Measurements from ENCODE around the gene PIP5K1B. TPM values are rescaled to one million over a fixed set of nuclear protein-coding genes. Genes with fewer than 3 reads are reported as not detected.
A peak's percentile ranks its signal among the peaks of the same experiment; 100 is the strongest.

The PIP5K1B gene
- total and polyA plus RNA-seq, 2 of the 13 experiments (the other 11 are each of a cell fraction or from before 2014, with no cell fraction given) = 15.8 to 17.5 TPM

GRCh38 chr9:69044240-69045219 lies 339.5 kb downstream of the PIP5K1B start (continued):
- TF ChIP-seq ZNF337 (CRISPR knock-in tag; IDR thresholded peaks at IDR 0.05; ENCODE audit: borderline replicate concordance, low read depth) = no peak
- no peak for TF ChIP-seq ZFP41 (CRISPR knock-in tag; IDR thresholded peaks at IDR 0.05; ENCODE audit: borderline replicate concordance)
- TF ChIP-seq STAT6 (CRISPR knock-in tag; IDR thresholded peaks at IDR 0.05; ENCODE audit: borderline replicate concordance) = no peak
- no peak for TF ChIP-seq DMAP1 (CRISPR knock-in tag; IDR thresholded peaks at IDR 0.05)
- TF ChIP-seq KDM2A (CRISPR knock-in tag; IDR thresholded peaks at IDR 0.05; ENCODE audit: borderline replicate concordance, low read depth) = no peak
- no peak for TF ChIP-seq ELF1 (CRISPR knock-in tag; IDR thresholded peaks at IDR 0.05)

- Histone ChIP-seq H3K27me3 (ENCODE audit: control insufficient read depth in 1 of 2, insufficient read depth in 2 of 2, low read length in 2 of 2) (no peaks in the 10 kb centered on the region), H3K79me2 (ENCODE audit: insufficient read depth, low read length) (peaks cover 48% of the 10 kb centered on the region), H3K4me2 (ENCODE audit: low read depth, low read length) (0 out of 2 replicates have a peak overlapping the region, but pooled peaks have one; percentile 27), H3K4me3 (replicated peaks in 1 of 3; ENCODE audit: insufficient read depth in 1 of 3, low read depth in 2 of 3, low read length in 3 of 3) (no peak overlapping the region), H3K9ac (ENCODE audit: insufficient read depth, low read depth, low read length) (no peak overlapping the region), H3K4me1 (ENCODE audit: insufficient read depth, low read length) (peaks cover 48% of the 10 kb centered on the region), H3K9me3 (ENCODE audit: low read length) (no peaks in the 10 kb centered on the region), H3K27ac (ENCODE audit: extremely low read length, insufficient read depth, low read length) (peak overlapping the region; percentile 26), H2AFZ (ENCODE audit: low read length) (no peak overlapping the region), H3K36me3 (replicated peaks in 1 of 2; ENCODE audit: control insufficient read depth in 1 of 2, insufficient read depth in 2 of 2, low read length in 2 of 2) (peaks cover 15 to 62% of the 10 kb centered on the region in 2 experiments), H4K20me1 (ENCODE audit: insufficient read depth, low read length) (peaks cover 3% of the 10 kb centered on the region; the same call in 1 of the 2 replicates)
- in situ Hi-C loops (cut with HindIII; ENCODE audit: extremely low pct_ligation_motif_present, low pct_unique_long_range_greater_than_20kb) = no loop called here
- FAIRE-seq = peak; percentile 21
- TF ChIP-seq SCMH1 (CRISPR knock-in tag; IDR thresholded peaks at IDR 0.05; ENCODE audit: borderline replicate concordance) = no peak
- TF ChIP-seq POLR2AphosphoS2 (IDR thresholded peaks at IDR 0.05; ENCODE audit: low read depth, low read length) = no peak
- peak; percentile 39; the same call in 1 of the 2 replicates for TF ChIP-seq NR2F6 (IDR thresholded peaks at IDR 0.05)
- no peak for TF ChIP-seq NR2F6 (CRISPR knock-in tag; IDR thresholded peaks at IDR 0.05)
- CTCF ChIA-PET (ENCODE audit: low intra/inter-chr PET ratio, low total read pairs) = no interaction called here
- WGBS (ENCODE audit: low lambda C conversion rate) = 55% methylated on average over 4 of the region's 4 CpGs
- intact Hi-C loops (cut with micrococcal nuclease; ENCODE audit: unreplicated experiment) = no loop called here
- ATAC-seq = peak; percentile 48; the same call in 2 of the 3 replicates
- peak; percentile 9 for DNase-seq (ENCODE audit: low spot score)
- no TSS peak for BruUV-seq (replicated peaks)
- POLR2A ChIA-PET = no interaction called here
Measured at GRCh38 chr9:69045821-69046220, 340.8 kb downstream of the PIP5K1B start.
